Loucy (cell line): ENCODE results near the gene COMMD10.

Experiments used
- H2AFZ ChIP-seq: fragments of 200-600 bp; sonication (generic); 2 replicates; pipeline ENCODE4 v1.6.0; 2016; ENCODE audit warnings: antibody characterized with exemption, mild to moderate bottlenecking, low read length, moderate library complexity
- H3F3A ChIP-seq: fragments of 200-600 bp; 2 replicates; pipeline ENCODE4 v1.6.0; 2016; ENCODE audit warnings: antibody characterized with exemption, low read depth, mild to moderate bottlenecking
- H3K27me3 ChIP-seq: fragments of 200-600 bp; sonication (generic); 2 replicates; pipeline ENCODE4 v1.6.1; 2014; ENCODE audit warnings: low read length, mild to moderate bottlenecking; ENCODE audit not compliant: insufficient read depth, poor library complexity, severe bottlenecking
- H3K36me3 ChIP-seq: fragments of 200-600 bp; sonication (generic); 2 replicates; pipeline ENCODE4 v1.6.1; 2016; ENCODE audit warnings: low read length; ENCODE audit not compliant: insufficient read depth
- H3K4me1 ChIP-seq: fragments of 200-600 bp; sonication (generic); 2 replicates; pipeline ENCODE4 v1.5.1; 2014; ENCODE audit warnings: low read length, mild to moderate bottlenecking; ENCODE audit not compliant: insufficient read depth, poor library complexity, severe bottlenecking
- H3K4me2 ChIP-seq: fragments of 200-600 bp; sonication (generic); 2 replicates; pipeline ENCODE4 v1.6.0; 2014; ENCODE audit warnings: antibody characterized with exemption, low read length, low read depth, mild to moderate bottlenecking; ENCODE audit not compliant: poor library complexity, severe bottlenecking
- H3K4me3 ChIP-seq: fragments of 200-600 bp; sonication (generic); 2 replicates; pipeline ENCODE4 v1.5.1; 2014; ENCODE audit warnings: low read length, mild to moderate bottlenecking, mixed read lengths; ENCODE audit not compliant: poor library complexity, severe bottlenecking
- H3K79me2 ChIP-seq: fragments of 200-600 bp; sonication (generic); 2 replicates; pipeline ENCODE4 v1.6.1; 2014; ENCODE audit warnings: low read length; ENCODE audit not compliant: insufficient read depth
- H3K9ac ChIP-seq: fragments of 200-600 bp; sonication (generic); 2 replicates; pipeline ENCODE4 v1.6.0; 2014; ENCODE audit warnings: mild to moderate bottlenecking, low read depth, low read length, moderate library complexity; ENCODE audit not compliant: poor library complexity, severe bottlenecking
- H3K9me2 ChIP-seq: fragments of 200-600 bp; sonication (generic); replicated peaks from 2 replicates; pipeline ENCODE4 v1.6.1; 2016; ENCODE audit warnings: low read depth, low read length, mixed read lengths
- H3K9me3 ChIP-seq: fragments of 200-600 bp; sonication (generic); 2 replicates; pipeline ENCODE4 v1.6.1; 2014; ENCODE audit warnings: mild to moderate bottlenecking, antibody characterized with exemption, low read length, low read depth; ENCODE audit not compliant: insufficient read depth
- H4K20me1 ChIP-seq: fragments of 200-600 bp; sonication (generic); 2 replicates; pipeline ENCODE4 v1.6.0; 2014; ENCODE audit warnings: antibody characterized with exemption, low read length, mild to moderate bottlenecking; ENCODE audit not compliant: insufficient read depth, poor library complexity, severe bottlenecking
- EZH2phosphoT487 ChIP-seq: fragments of 200-600 bp; IDR thresholded peaks from 2 replicates; pipeline ENCODE4 v1.6.1; 2018; ENCODE audit warnings: antibody characterized with exemption, mild to moderate bottlenecking, moderate library complexity, borderline replicate concordance
- TF ChIP-seq, protein P1 (sequence below): fragments of 200-600 bp; sonication (generic); conservative IDR thresholded peaks from 2 replicates; pipeline ENCODE4 v1.5.1; 2014; ENCODE audit warnings: mild to moderate bottlenecking, antibody characterized with exemption, low read length

The COMMD10 gene

DNA sequence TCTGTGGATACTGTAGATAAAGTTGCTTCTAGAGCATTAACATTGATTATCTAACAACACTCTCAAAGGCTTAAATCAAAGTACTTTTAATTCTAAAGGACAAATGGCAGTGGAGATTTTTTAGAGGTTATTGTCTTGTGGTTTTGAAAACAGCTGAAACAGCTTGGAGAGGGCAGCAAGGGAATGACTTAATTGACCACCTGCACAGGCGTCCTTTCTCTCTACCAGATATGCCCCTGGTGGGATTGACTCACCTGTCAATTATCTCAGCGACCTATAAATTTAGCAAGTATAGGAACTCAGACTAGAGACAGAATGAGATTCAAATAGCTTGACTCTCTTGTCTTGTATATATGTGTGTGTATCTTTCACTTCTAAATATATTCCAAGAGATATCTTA is 39.0 kb upstream of the COMMD10 start:
- H3K4me2 ChIP-seq: no peak overlapping the region
- no peak overlapping the region for H3K4me3 ChIP-seq
- no peak overlapping the region for H2AFZ ChIP-seq
- no peak overlapping the region for H3K9ac ChIP-seq
- no peaks in the 10 kb centered on the region for H3F3A ChIP-seq
- no peaks in the 10 kb centered on the region for H3K4me1 ChIP-seq
- no peaks in the 10 kb centered on the region for H4K20me1 ChIP-seq
- H3K79me2 ChIP-seq: no peaks in the 10 kb centered on the region
- H3K36me3 ChIP-seq: no peaks in the 10 kb centered on the region
- H3K9me2 ChIP-seq: no peaks in the 10 kb centered on the region
- H3K27me3 ChIP-seq: no peaks in the 10 kb centered on the region
- TF ChIP-seq, protein P1, sequence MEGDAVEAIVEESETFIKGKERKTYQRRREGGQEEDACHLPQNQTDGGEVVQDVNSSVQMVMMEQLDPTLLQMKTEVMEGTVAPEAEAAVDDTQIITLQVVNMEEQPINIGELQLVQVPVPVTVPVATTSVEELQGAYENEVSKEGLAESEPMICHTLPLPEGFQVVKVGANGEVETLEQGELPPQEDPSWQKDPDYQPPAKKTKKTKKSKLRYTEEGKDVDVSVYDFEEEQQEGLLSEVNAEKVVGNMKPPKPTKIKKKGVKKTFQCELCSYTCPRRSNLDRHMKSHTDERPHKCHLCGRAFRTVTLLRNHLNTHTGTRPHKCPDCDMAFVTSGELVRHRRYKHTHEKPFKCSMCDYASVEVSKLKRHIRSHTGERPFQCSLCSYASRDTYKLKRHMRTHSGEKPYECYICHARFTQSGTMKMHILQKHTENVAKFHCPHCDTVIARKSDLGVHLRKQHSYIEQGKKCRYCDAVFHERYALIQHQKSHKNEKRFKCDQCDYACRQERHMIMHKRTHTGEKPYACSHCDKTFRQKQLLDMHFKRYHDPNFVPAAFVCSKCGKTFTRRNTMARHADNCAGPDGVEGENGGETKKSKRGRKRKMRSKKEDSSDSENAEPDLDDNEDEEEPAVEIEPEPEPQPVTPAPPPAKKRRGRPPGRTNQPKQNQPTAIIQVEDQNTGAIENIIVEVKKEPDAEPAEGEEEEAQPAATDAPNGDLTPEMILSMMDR: no peak
- TF ChIP-seq EZH2phosphoT487: no peak
- no peaks in the 10 kb centered on the region for H3K9me3 ChIP-seq

DNA sequence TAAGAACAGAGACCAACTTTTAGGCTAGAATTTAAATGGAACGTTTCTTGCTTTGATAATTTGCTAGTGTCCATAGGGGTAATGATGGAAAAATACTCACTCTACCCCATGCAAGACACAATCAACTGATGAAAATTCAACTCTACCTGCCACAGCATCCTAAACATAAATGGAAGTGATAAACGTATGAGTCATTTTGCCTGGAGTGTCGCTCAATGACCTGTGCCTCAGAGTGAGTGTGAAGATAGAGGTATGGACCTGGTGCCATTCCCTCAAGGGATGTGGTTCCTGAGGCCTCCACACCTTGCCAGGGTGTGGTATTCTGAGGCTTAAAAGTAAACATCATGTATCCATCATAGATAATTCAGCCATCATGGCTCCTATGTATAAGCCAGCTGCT is 38.6 kb upstream of the COMMD10 start:
- no peak for TF ChIP-seq EZH2phosphoT487
- TF ChIP-seq, protein P1: no peak
- no peaks in the 10 kb centered on the region for H3K9me3 ChIP-seq
- no peaks in the 10 kb centered on the region for H3K9me2 ChIP-seq
- H3K79me2 ChIP-seq: no peaks in the 10 kb centered on the region
- no peaks in the 10 kb centered on the region for H3K36me3 ChIP-seq
- H3K4me2 ChIP-seq: no peak overlapping the region
- no peaks in the 10 kb centered on the region for H4K20me1 ChIP-seq
- H2AFZ ChIP-seq: no peak overlapping the region
- no peak overlapping the region for H3K4me3 ChIP-seq
- no peaks in the 10 kb centered on the region for H3K4me1 ChIP-seq
- H3K9ac ChIP-seq: no peak overlapping the region
- H3F3A ChIP-seq: no peaks in the 10 kb centered on the region
- no peaks in the 10 kb centered on the region for H3K27me3 ChIP-seq

DNA sequence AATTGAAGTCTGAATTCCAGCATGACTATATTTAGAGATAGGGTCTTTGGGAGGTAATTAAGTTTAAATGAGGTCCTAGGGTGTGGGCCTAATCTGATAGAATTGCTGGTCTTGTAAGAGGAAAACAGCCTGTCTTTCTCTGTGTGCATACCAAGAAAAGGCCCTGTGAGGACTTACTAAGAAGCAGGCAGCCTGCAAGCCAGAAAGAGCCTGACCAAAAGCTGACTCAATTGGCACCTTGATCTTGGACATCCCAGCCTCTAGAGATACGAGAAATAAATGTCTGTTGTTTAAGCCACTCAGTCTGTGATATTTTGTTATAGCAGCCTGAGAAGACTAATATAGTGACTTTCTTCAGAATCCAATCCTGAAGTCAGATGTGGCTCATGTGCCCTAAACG is 38.0 kb upstream of the COMMD10 start:
- H3K4me2 ChIP-seq: no peak overlapping the region
- H3K4me3 ChIP-seq: no peak overlapping the region
- no peaks in the 10 kb centered on the region for H3K9me3 ChIP-seq
- no peak overlapping the region for H3K9ac ChIP-seq
- no peaks in the 10 kb centered on the region for H3K27me3 ChIP-seq
- no peak for TF ChIP-seq EZH2phosphoT487
- no peaks in the 10 kb centered on the region for H3K36me3 ChIP-seq
- H3K4me1 ChIP-seq: no peaks in the 10 kb centered on the region
- H4K20me1 ChIP-seq: no peaks in the 10 kb centered on the region
- no peaks in the 10 kb centered on the region for H3K79me2 ChIP-seq
- no peaks in the 10 kb centered on the region for H3K9me2 ChIP-seq
- no peak overlapping the region for H2AFZ ChIP-seq
- H3F3A ChIP-seq: no peaks in the 10 kb centered on the region

DNA sequence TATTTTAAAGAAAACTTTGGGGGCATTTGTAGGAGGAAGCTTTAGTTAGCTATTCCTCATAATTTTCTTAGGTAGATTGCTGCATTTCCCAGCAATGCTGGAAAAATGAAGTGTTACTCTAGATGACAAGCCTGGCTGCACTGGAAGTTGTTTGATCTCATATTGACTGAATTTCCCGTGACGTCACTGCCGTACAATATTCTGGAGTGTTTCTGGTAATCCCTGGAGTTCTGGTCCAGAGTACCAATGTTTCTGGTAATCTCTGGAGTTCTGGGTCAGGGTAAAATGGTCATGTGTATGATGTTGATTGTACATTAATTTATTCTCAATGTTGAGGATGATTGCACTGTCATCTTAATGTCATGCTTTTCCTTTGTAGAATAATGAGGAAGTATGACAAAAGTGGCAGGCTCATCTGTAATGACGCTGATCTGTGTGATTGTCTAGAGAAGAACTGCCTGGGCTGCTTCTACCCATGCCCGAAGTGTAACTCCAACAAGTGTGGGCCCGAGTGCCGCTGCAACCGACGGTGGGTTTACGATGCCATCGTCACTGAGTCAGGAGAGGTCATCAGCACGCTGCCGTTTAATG is 26.4 kb upstream of the COMMD10 start:
- no peak overlapping the region for H3K9ac ChIP-seq
- H3K36me3 ChIP-seq: no peaks in the 10 kb centered on the region
- H4K20me1 ChIP-seq: no peaks in the 10 kb centered on the region
- no peaks in the 10 kb centered on the region for H3F3A ChIP-seq
- no peak overlapping the region for H3K4me2 ChIP-seq
- H3K9me2 ChIP-seq: no peaks in the 10 kb centered on the region
- H2AFZ ChIP-seq: no peak overlapping the region
- H3K4me1 ChIP-seq: no peaks in the 10 kb centered on the region
- no peaks in the 10 kb centered on the region for H3K27me3 ChIP-seq
- TF ChIP-seq, protein P1: no peak
- no peak for TF ChIP-seq EZH2phosphoT487
- no peaks in the 10 kb centered on the region for H3K9me3 ChIP-seq
- no peak overlapping the region for H3K4me3 ChIP-seq
- H3K79me2 ChIP-seq: no peaks in the 10 kb centered on the region
